ENCODE measurements around the gene SCP2.

DNA sequence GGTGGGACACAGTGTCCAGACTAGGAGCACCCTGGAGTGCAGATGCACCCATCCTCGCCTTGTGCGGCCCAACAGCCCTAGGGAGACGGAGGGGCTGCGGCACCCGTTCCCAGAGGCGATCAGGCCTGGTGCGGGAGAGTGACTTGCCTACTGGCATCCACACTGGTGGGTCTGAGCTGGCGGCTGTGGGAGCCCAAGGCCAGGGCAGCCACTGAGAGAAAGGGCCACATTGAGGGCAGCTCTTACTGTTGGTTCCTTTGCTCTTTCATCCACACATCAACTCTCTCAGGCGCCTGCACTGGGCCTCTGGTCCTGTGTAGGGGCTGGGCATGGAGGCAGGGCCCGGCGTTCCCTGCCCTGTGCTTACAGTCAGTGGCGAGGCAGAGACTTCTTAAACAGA, 143.5 kb downstream of the SCP2 start:
- TF ChIP-seq, protein P1, sequence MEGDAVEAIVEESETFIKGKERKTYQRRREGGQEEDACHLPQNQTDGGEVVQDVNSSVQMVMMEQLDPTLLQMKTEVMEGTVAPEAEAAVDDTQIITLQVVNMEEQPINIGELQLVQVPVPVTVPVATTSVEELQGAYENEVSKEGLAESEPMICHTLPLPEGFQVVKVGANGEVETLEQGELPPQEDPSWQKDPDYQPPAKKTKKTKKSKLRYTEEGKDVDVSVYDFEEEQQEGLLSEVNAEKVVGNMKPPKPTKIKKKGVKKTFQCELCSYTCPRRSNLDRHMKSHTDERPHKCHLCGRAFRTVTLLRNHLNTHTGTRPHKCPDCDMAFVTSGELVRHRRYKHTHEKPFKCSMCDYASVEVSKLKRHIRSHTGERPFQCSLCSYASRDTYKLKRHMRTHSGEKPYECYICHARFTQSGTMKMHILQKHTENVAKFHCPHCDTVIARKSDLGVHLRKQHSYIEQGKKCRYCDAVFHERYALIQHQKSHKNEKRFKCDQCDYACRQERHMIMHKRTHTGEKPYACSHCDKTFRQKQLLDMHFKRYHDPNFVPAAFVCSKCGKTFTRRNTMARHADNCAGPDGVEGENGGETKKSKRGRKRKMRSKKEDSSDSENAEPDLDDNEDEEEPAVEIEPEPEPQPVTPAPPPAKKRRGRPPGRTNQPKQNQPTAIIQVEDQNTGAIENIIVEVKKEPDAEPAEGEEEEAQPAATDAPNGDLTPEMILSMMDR (IDR thresholded peaks at IDR 0.05; ENCODE audit: insufficient read depth, low read length, poor library complexity, severe bottlenecking): no peak
- no peak for TF ChIP-seq EZH2phosphoT487 (conservative IDR thresholded peaks at IDR 0.05; ENCODE audit: low read length)
